Ascending aorta (tissue), 2 donors: ENCODE results near the gene STK24. TPM values are rescaled to one million over a fixed set of nuclear protein-coding genes. Genes with fewer than 3 reads are reported as not detected.

Experiments
- DNase-seq, 2 donors: peaks; one replicate each; pipeline ENCODE4 v3.0.0-alpha.2; 2019; ENCODE audit warnings: low spot score in 2 of 2
- H3K27ac ChIP-seq, 2 donors: fragments of 200-600 bp; sonication (generic); one replicate each; pipeline ENCODE4 v1.5.1; 2016 to 2017; ENCODE audit warnings: mild to moderate bottlenecking in 1 of 2
- H3K27me3 ChIP-seq: fragments of 200-600 bp; sonication (generic); one replicate; pipeline ENCODE4 v1.5.1; 2017
- H3K36me3 ChIP-seq, 2 donors: fragments of 200-600 bp; sonication (generic); one replicate each; pipeline ENCODE4 v1.5.1; 2016
- H3K4me1 ChIP-seq, 2 donors: fragments of 200-600 bp; sonication (generic); one replicate each; pipeline ENCODE4 v1.5.1; 2016 to 2017; ENCODE audit warnings: mild to moderate bottlenecking in 1 of 2
- H3K4me3 ChIP-seq, 2 donors: fragments of 200-600 bp; sonication (generic); one replicate each; pipeline ENCODE4 v1.5.1; 2016 to 2017; ENCODE audit warnings: mild to moderate bottlenecking in 1 of 2
- H3K9me3 ChIP-seq, 2 donors: fragments of 200-600 bp; sonication (generic); one replicate each; pipeline ENCODE4 v1.5.1; 2016
- intact Hi-C: fragments of 100-400 bp; cut with DNase I; formaldehyde crosslinking; loops from one replicate; pipeline ENCODE4 v1.15.1; 2023
- total RNA-seq: library from RNA; depleted of rRNA; stranded (reverse); fragments of >200 nt; gene quantifications from one replicate; pipeline ENCODE4 v1.1.0, GENCODE V29; 2016
- TF ChIP-seq, protein P1 (sequence below), 3 experiments: fragments of 200-600 bp in 2 of 3; fragments of 450-650 bp in 1 of 3; sonication (generic) in 2 of 3; IDR thresholded peaks; one replicate each; pipeline ENCODE4 v1.5.1; 2016 to 2019; ENCODE audit warnings: antibody characterized with exemption in 3 of 3, mild to moderate bottlenecking in 1 of 3, moderate library complexity in 1 of 3

Gene STK24
- total RNA-seq, 1 donor from 2014 or later: 35.4 TPM

DNA sequence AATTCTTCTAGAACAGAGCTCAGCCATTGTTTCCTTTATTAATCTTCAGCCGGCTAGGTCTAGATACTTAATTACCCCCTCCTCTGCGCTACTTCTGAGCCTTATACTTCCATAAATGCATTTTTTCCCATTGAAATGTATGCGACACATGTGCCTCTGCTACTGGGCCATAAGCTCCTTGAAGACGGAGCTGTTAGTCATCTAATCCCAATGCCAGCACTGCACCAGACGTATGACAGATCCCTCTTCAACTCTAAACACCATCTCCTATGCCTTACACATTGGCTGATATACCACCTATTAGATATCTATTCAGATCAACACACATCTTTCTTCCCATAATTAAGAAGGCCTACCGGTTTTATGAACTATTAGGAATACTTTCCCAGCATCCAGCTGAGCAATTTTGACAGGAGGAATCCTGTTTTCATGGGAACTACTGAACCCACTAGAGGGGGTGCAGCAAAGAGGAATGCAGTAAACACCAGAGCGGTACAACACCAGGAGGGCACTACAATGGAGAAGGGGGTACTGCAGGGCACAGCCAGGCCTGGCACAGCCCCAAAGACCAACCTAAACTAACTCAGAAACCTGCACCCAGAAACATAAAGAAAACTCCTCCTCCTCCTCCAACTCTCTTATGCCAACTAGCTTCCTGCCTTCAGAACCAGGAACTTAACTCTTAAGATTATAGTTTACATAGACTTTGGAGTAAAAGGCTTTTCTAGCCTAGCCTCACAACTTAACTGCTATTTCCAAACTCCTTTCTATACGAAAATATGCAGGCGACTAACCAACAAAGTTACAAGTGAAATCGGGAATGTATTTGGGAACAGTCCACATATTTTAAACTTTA is 18.7 kb downstream of the STK24 start:
- no peaks in the 10 kb centered on the region for H3K9me3 ChIP-seq
- intact Hi-C loops: no loop called here
- no peaks in the 10 kb centered on the region for H3K36me3 ChIP-seq
- DNase-seq: peak in 1 of 2 donors; percentile 39
- no peaks in the 10 kb centered on the region for H3K27me3 ChIP-seq
- no peak overlapping the region for H3K27ac ChIP-seq
- no peak overlapping the region for H3K4me3 ChIP-seq
- peaks cover 4 to 13% of the 10 kb centered on the region in 2 donors for H3K4me1 ChIP-seq
- TF ChIP-seq, protein P1, sequence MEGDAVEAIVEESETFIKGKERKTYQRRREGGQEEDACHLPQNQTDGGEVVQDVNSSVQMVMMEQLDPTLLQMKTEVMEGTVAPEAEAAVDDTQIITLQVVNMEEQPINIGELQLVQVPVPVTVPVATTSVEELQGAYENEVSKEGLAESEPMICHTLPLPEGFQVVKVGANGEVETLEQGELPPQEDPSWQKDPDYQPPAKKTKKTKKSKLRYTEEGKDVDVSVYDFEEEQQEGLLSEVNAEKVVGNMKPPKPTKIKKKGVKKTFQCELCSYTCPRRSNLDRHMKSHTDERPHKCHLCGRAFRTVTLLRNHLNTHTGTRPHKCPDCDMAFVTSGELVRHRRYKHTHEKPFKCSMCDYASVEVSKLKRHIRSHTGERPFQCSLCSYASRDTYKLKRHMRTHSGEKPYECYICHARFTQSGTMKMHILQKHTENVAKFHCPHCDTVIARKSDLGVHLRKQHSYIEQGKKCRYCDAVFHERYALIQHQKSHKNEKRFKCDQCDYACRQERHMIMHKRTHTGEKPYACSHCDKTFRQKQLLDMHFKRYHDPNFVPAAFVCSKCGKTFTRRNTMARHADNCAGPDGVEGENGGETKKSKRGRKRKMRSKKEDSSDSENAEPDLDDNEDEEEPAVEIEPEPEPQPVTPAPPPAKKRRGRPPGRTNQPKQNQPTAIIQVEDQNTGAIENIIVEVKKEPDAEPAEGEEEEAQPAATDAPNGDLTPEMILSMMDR (IDR thresholded peaks at IDR 0.05): no peak

DNA sequence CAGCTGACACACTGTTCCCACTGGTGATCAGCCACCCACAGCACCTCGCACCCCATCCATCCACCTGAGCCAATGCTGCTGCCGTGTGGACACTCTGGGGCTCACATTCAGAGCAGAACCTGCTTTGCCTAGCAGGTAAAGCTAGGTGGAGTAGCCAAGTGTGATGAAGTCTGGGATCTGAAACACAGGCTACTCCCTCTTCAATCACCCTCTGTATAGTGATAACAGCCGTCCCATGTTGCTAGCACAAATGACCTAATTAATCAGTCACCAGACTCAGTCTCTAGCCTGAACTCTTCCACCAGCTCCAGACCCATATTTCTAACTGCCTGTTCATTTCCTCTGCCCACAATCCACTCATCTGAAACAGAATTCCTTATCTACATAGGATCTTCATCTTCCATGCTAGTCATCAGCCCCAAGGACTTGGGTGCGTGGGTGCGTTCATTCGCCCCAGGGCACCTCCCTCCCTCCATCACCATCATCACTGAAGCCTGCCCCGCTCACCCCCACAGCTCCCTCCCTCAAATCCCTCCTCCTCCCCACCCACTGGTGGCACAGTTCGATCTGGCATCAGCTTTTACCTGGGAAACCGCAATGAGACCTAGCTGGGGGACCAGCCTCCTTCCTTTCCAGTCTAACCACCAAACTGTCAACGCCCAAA is 19.8 kb downstream of the STK24 start:
- Histone ChIP-seq H3K4me1 (peaks cover 4 to 13% of the 10 kb centered on the region in 2 donors), H3K27ac (no peak overlapping the region), H3K27me3 (no peaks in the 10 kb centered on the region), H3K36me3 (no peaks in the 10 kb centered on the region), H3K9me3 (no peaks in the 10 kb centered on the region), H3K4me3 (no peak overlapping the region)
- TF ChIP-seq, protein P1 (IDR thresholded peaks at IDR 0.05): no peak
- intact Hi-C loops: no loop called here
- peak in 1 of 2 donors; percentile 51 for DNase-seq

- Histone ChIP-seq H3K9me3 (no peaks in the 10 kb centered on the region), H3K27ac (no peak overlapping the region), H3K4me3 (no peak overlapping the region), H3K36me3 (peaks cover 0 to 5% of the 10 kb centered on the region in 2 donors), H3K27me3 (no peaks in the 10 kb centered on the region), H3K4me1 (peaks cover 4 to 13% of the 10 kb centered on the region in 2 donors)
- DNase-seq: no peak
- intact Hi-C loops: no loop called here
- TF ChIP-seq, protein P1 (IDR thresholded peaks at IDR 0.05): no peak
Measured at GRCh38 chr13:98556142-98556816, 20.6 kb downstream of the STK24 start.

DNA sequence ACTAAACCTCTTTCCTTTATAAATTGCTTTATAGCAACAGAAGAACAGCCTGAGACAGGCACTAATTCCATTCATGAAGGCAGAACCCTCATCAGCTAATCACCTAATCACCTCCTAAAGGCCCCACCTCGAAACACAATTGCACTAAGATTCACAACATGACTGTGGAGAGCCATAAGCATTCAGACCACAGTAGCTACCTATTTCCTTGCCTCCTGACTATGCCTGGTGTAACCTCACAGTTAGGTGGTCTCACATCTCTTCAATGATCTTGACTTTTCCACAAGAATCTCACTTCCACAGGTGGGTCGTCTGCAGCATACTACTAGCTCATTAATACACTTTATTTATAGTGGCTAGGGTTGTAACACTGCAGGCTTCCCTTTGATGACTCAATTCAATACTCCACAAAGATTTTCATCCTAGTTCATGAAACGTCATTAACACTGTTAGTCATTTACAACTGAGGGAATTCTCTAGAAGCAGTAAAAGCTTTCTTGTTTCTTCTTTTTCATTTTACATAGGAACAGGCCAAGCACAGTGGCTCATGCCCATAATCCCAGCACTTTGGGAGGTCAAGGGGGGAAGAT is 27.1 kb downstream of the STK24 start:
- TF ChIP-seq, protein P1 (IDR thresholded peaks at IDR 0.05): no peak
- Histone ChIP-seq H3K9me3 (no peaks in the 10 kb centered on the region), H3K4me1 (peaks cover 0 to 5% of the 10 kb centered on the region in 2 donors), H3K36me3 (peaks cover 0 to 15% of the 10 kb centered on the region in 2 donors), H3K27ac (no peak overlapping the region), H3K4me3 (no peak overlapping the region), H3K27me3 (no peaks in the 10 kb centered on the region)
- intact Hi-C loops: no loop called here
- DNase-seq: no peak

DNA sequence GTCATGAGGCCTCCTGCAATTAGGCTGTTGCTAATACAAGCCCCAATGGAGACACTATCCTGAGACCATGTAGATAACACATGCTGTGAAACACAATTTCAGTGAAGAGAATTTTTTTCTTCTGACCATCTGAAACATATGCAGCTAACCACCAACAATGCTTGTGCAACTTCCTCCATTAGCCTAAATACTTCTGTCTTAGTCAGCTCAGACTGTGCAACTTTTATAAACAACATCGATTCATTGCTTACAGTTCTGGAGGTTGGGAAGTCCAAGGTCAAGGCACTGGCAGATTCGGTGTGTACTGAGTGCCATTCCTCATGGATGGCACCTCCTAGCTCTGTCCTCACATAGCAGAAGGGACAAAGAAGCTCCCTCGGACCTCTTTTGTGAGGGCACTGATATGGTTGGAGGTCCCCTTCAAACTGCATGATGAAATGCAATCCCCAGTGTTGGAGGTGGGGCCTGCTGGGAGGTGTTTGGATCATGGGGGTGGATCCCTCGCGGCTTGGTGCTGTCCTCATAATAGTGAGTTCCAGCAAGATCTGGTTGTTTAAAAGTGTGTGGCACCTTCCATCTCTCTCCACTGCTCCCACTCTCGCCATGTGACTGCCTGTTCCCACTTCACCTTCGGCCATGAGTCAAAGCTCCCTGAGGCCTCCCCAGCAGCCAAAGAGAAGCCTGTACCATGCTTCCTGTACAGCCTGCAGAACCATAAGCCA is 27.7 kb downstream of the STK24 start:
- H3K4me1 ChIP-seq: peaks cover 0 to 9% of the 10 kb centered on the region in 2 donors
- no peaks in the 10 kb centered on the region for H3K9me3 ChIP-seq
- no peak overlapping the region for H3K4me3 ChIP-seq
- TF ChIP-seq, protein P1 (IDR thresholded peaks at IDR 0.05): no peak
- DNase-seq: no peak
- H3K36me3 ChIP-seq: peaks cover 0 to 15% of the 10 kb centered on the region in 2 donors
- no peaks in the 10 kb centered on the region for H3K27me3 ChIP-seq
- intact Hi-C loops: no loop called here
- no peak overlapping the region for H3K27ac ChIP-seq
